Esophagus muscularis mucosa (tissue), 4 donors: Measurements from ENCODE around the gene NTRK2. TPM values are rescaled to one million over a fixed set of nuclear protein-coding genes. Genes with fewer than 3 reads are reported as not detected.
"Not testable (repeated sequence)": the region's sequence is repeated elsewhere in the genome, so short reads cannot be mapped to it uniquely, and the experiment has no call there.

Experiments used
- DNase-seq: peaks from one replicate; pipeline ENCODE4 v3.0.0-alpha.2; 2017; ENCODE audit errors: extremely low spot score
- H3K27ac ChIP-seq, 4 donors: fragments of 200-600 bp; sonication (generic); replicated peaks in 1 of 4; 1 replicate in 3 of 4; 2 replicates in 1 of 4; pipeline ENCODE4 v1.5.1; 2016 to 2019; ENCODE audit warnings: mild to moderate bottlenecking in 1 of 4
- H3K27me3 ChIP-seq, 4 donors: fragments of 200-600 bp; sonication (generic); one replicate each; pipeline versions ENCODE4 v1.5.1 to v1.6.0; 2016 to 2019
- H3K36me3 ChIP-seq, 4 donors: fragments of 200-600 bp; sonication (generic); one replicate each; pipeline ENCODE4 v1.5.1; 2016 to 2019
- H3K4me1 ChIP-seq, 4 donors: fragments of 200-600 bp; sonication (generic); one replicate each; pipeline ENCODE4 v1.5.1; 2016 to 2019
- H3K4me3 ChIP-seq, 4 donors: fragments of 200-600 bp; sonication (generic); 1 replicate in 2 of 4; 2 replicates in 2 of 4; pipeline ENCODE4 v1.5.1; 2016 to 2019; ENCODE audit warnings: mild to moderate bottlenecking in 4 of 4, moderate library complexity in 1 of 4
- H3K9me3 ChIP-seq, 4 donors: fragments of 200-600 bp; sonication (generic); 1 replicate in 3 of 4; 2 replicates in 1 of 4; pipeline ENCODE4 v1.5.1; 2016 to 2019
- CTCF ChIP-seq, 3 experiments: fragments of 200-600 bp in 2 of 3; fragments of 450-650 bp in 1 of 3; sonication (generic) in 2 of 3; IDR thresholded peaks; one replicate each; pipeline ENCODE4 v1.5.1; 2017 to 2019; ENCODE audit warnings: antibody characterized with exemption in 3 of 3, mild to moderate bottlenecking in 2 of 3, moderate library complexity in 1 of 3
- EP300 ChIP-seq: sonication (generic); formaldehyde crosslinking; IDR thresholded peaks from one replicate; pipeline ENCODE4 v1.6.1; 2017; ENCODE audit warnings: antibody characterized with exemption
- POLR2A ChIP-seq: fragments of 450-650 bp; IDR thresholded peaks from one replicate; pipeline ENCODE4 v1.6.1; 2017; ENCODE audit warnings: antibody characterized with exemption, moderate library complexity, mild to moderate bottlenecking, low read depth
- POLR2AphosphoS5 ChIP-seq, 2 donors: sonication (generic); formaldehyde crosslinking; IDR thresholded peaks; one replicate each; pipeline ENCODE4 v1.6.1; 2017; ENCODE audit warnings: antibody characterized with exemption in 2 of 2
- WGBS: methylation state at CpG from one replicate; pipeline ENCODE4 v1.1.5; 2018; 5-methylcytosine and 5-hydroxymethylcytosine counted together
- intact Hi-C: fragments of 100-400 bp; cut with DNase I; formaldehyde crosslinking; loops from one replicate; pipeline ENCODE4 v1.15.1; 2023
- total RNA-seq, 4 donors: library from RNA; depleted of rRNA; stranded (reverse); fragments of >200 nt; gene quantifications; one replicate each; pipeline versions ENCODE4 v1.1.0 to v1.2.1, GENCODE V29; 2016

NTRK2 gene
- total RNA-seq, 4 donors from 2014 or later, result 1.2 to 6.3 (median 5.5) TPM

- no peaks in the 10 kb centered on the region for H3K4me1 ChIP-seq
- H3K27me3 ChIP-seq, result no peaks in the 10 kb centered on the region
- DNase-seq, result no peak
- no peak overlapping the region for H3K4me3 ChIP-seq
- intact Hi-C loops, result no loop called here
- TF ChIP-seq POLR2AphosphoS5 (IDR thresholded peaks at IDR 0.05) (no peak), CTCF (IDR thresholded peaks at IDR 0.05) (no peak), POLR2A (no peak), EP300 (no peak)
- 83% methylated on average over 1 of the region's 1 CpG for WGBS
- no peak overlapping the region for H3K27ac ChIP-seq
- H3K36me3 ChIP-seq, result no peaks in the 10 kb centered on the region
- no peaks in the 10 kb centered on the region for H3K9me3 ChIP-seq
Observed at GRCh38 chr9:85061969-85062368, 392.4 kb downstream of the NTRK2 start.

- Histone ChIP-seq H3K4me1 (no peaks in the 10 kb centered on the region), H3K27me3 (no peaks in the 10 kb centered on the region), H3K4me3 (no peak overlapping the region), H3K27ac (no peak overlapping the region), H3K36me3 (no peaks in the 10 kb centered on the region), H3K9me3 (no peaks in the 10 kb centered on the region)
- DNase-seq, result no peak
- TF ChIP-seq EP300 (no peak), CTCF (IDR thresholded peaks at IDR 0.05) (no peak), POLR2AphosphoS5 (IDR thresholded peaks at IDR 0.05) (no peak), POLR2A (no peak)
- WGBS, result 69% methylated on average over 4 of the region's 4 CpGs
- intact Hi-C loops, result no loop called here
Observed at GRCh38 chr9:85062385-85063022, 393.0 kb downstream of the NTRK2 start.

- Histone ChIP-seq H3K36me3 (no peaks in the 10 kb centered on the region), H3K4me3 (no peak overlapping the region), H3K27me3 (no peaks in the 10 kb centered on the region), H3K27ac (no peak overlapping the region), H3K4me1 (no peaks in the 10 kb centered on the region), H3K9me3 (no peaks in the 10 kb centered on the region)
- intact Hi-C loops, result no loop called here
- WGBS, result 93% methylated on average over 1 of the region's 1 CpG
- no peak for TF ChIP-seq EP300
- TF ChIP-seq CTCF (IDR thresholded peaks at IDR 0.05), result no peak
- no peak for TF ChIP-seq POLR2AphosphoS5 (IDR thresholded peaks at IDR 0.05)
- no peak for TF ChIP-seq POLR2A
- DNase-seq, result no peak
Observed at GRCh38 chr9:85064811-85065371, 395.4 kb downstream of the NTRK2 start.

GRCh38 chr9:85067792-85068191, 398.3 kb downstream of the NTRK2 start:
- Histone ChIP-seq H3K36me3 (no peaks in the 10 kb centered on the region), H3K27ac (no peak overlapping the region), H3K9me3 (no peaks in the 10 kb centered on the region), H3K4me3 (no peak overlapping the region), H3K4me1 (no peaks in the 10 kb centered on the region), H3K27me3 (no peaks in the 10 kb centered on the region)
- no peak for DNase-seq
- TF ChIP-seq POLR2A, result no peak
- no peak for TF ChIP-seq POLR2AphosphoS5 (IDR thresholded peaks at IDR 0.05)
- no peak for TF ChIP-seq CTCF (IDR thresholded peaks at IDR 0.05)
- TF ChIP-seq EP300, result no peak
- 78% methylated on average over 3 of the region's 3 CpGs for WGBS
- intact Hi-C loops, result no loop called here

- H3K4me1 ChIP-seq, H3K9me3 ChIP-seq, DNase-seq, H3K36me3 ChIP-seq, H3K27ac ChIP-seq, H3K4me3 ChIP-seq, intact Hi-C loops, H3K27me3 ChIP-seq: not testable (repeated sequence)
- WGBS, result 92% methylated on average over 2 of the region's 3 CpGs
Observed at GRCh38 chr9:85069421-85069820, 399.9 kb downstream of the NTRK2 start.
